GM21447 (cell line): Measurements from ENCODE around the gene AGAP3.

ENCODE experiments used
- ATAC-seq: cut with Tn5 transposase; IDR thresholded peaks from one replicate; pipeline ENCODE4 v1.9.1; 2021; ENCODE audit not compliant: unreplicated experiment

The AGAP3 gene

DNA sequence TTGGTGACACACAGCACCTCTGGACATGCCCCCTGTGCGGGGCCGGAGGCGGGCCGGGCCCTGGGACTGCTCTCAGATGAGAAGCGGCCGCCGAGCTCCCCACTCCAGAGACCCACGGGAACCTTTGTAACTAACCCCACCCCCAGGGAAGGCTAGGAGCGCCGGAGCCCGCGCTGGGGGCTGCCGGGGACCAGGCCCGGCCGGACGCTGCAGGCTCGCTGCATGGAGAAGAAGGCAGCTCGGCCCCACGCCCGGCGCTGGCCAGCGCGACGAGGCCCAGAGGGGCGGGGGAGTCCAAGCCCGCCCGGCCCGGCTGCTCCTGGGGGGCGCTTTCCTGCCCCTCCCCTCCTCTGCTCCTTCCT is 36.5 kb downstream of the AGAP3 start:
- ATAC-seq = no peak

DNA sequence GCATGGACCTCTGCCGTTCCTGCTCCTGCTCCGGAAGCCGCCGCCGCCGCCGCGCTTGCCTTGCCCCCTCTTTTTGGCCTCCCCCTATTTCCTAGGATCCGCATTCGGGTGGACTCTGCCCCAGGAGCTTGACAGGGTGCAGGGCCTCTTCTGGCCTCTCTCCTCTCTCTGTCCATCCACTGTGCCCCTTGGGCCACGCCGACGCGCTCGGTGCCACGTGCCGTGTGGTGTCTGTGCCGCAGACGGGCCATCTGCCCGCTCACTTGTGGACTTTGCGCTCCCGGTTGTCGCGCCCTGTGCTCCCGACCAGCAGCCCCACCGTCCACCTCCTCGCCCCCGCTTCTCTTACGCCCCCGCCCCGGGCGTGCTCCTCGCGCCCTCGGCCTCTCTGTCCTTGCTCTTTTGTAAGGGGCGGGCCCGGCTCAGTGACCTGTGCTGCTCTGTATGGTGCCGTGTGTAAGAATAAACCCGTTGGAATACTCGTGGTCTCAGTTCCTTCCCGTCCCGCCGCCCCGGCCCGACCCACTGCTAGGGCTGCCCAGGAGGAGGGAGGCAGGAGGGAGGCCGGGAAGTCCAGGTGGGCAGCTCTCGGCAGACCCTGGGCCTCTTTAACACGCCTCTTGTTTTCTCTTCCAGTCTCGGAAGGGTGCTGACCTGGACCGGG is 37.0 kb downstream of the AGAP3 start:
- no peak for ATAC-seq

DNA sequence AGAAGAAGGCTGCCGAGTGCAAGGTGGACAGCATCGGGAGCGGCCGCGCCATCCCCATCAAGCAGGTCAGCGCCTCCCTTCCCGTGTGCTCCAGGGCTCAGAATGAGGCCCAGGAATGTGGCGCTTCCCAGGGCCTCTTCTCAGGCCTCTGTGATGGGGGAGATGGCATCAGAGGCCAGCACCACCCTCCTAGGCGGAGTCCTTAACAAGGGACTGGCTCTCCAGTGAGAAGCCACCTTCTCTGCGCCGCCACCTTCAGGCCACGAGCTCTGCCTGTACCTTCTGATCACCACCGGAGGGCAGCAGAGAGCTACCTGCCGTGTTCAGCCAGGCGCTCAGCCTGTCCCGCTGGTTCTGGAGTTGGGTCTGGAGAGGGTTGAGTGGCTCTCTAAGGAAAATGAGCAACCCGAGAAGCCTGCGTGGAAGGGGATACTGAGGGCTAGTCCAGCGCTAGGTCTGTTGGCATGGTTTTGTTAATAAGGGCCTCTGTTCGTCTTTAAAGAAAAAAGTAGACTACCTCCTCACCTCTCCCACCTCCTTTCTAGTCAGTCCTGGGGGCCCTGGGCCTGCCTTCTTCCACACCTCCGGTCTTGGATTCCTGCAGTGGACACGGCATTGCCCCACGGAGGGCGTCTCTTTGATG is 37.7 kb downstream of the AGAP3 start:
- no peak for ATAC-seq

DNA sequence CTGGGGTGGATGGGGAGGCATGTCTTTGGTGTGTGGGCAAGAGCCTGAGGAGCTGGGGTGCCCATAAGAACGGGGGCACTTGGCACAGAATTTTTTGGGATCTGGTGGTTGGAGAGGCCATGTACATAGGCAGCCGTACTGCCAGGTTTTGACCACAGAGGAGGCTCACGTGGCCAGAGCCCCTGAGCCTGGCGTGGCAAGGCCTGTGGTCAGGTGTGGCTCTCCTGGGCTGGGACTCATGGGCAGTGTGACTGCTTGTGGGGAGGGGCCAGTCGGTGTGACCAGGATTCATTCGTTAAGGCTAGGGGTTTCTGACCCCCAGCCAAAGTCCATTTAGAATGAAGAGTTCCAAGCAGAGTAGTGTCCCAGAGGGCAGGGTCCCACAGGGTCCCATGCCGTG is 38.2 kb downstream of the AGAP3 start:
- ATAC-seq = no peak

DNA sequence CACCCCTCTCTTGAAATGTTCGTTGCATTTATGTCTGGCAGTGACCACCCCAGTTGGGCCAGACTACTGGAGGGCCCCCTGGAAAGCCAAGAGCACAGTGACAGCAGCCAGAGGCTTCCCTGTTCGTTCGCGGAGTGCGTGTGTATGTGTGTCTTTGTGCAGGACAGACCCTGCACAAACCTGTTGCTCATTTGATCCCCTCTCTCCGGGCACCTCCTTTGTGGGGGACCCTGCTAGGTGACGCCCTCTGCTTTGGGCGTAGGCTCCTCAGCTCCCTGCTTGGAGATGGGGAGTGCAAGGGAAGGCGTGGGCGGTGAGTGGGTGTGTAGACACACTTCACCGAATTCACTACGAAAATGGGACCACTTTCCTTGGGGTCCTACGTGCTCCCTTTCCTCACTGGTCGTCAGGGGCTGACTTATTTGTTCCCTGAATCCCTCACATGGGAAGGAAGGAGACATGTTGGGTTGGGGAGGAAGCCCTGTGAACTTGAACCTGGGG is 38.7 kb downstream of the AGAP3 start:
- ATAC-seq = no peak

DNA sequence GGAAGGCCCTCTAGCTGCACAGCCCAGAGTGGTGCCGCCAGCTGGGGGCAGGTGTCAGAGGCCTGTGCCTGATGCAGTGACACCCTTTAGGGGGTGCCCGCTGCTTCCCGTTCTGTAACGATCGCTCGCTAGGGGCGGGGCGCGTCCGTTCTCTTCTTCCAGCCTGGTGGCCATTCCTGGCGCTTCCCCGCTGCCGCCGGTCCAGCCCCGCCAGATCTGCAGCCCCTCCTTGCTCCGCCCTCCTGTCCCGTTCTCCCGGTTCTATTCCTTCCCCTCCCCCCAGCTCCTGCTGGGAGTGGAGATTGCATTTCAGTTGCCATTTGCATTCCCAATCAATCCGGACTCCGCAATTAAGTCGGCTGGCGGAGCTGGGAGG is 39.2 kb downstream of the AGAP3 start:
- ATAC-seq = no peak

DNA sequence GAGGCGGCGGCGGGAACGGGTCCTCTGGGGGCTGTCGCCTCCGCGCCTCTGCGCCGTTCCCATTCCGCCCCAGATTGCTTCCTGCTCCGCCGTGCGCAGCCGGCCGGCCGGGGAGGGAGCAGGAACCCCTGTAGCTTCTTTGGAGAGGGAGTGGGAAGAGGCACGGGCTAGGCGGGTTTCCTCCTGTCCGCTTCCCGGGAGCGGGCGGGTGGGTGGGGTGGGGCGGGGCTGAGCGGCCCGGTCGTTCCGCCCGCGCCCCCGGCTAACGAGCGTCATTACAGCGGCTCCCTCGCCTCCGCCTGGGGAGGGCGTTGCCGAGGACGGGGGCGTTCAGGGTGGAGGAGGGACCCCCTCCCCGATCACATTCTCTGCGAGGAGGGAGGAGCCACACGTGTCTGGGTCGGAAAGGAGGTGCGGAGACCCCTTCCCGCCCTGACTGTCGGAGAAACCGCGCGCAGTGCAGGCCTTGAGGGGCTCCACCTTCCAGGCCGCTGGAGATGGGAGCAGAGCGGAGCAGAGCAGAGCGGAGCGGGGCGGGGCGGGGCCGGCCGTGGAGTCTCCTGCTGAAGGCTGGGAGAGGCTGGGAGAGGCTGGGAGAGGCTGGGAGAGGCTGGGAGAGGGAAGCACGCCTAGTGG is 39.7 kb downstream of the AGAP3 start:
- no peak for ATAC-seq

DNA sequence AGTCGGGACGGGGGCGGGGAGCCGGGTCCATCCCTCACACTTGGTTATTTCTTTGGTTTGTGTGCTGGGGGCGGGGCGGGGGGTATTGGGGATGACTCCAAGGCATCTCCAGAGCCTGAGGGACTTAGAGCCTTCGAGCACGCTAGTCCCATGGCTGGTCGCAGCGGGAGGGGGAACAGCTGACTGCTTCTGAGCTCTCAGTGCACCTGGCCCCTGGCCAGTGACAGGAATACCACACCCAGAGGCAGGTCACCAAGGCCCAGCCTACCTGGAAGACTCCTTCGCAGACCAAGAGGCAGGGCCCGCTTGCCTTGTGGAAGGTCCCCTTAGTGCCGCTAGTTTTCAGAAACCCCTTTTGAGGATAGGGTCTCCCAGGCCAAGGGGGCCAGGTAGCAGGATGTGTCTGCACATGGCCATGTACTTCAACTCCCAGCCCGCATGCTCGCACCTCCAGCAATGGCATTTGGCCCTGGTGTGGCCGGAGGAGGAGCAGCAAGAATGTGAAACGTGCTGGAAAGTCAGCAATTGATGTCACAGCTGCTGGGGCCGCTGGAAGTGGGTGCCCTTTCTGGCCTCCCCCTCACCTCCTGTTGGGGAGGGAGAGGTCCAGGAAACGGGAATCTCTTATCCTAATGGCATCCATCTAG is 40.3 kb downstream of the AGAP3 start:
- ATAC-seq = no peak

DNA sequence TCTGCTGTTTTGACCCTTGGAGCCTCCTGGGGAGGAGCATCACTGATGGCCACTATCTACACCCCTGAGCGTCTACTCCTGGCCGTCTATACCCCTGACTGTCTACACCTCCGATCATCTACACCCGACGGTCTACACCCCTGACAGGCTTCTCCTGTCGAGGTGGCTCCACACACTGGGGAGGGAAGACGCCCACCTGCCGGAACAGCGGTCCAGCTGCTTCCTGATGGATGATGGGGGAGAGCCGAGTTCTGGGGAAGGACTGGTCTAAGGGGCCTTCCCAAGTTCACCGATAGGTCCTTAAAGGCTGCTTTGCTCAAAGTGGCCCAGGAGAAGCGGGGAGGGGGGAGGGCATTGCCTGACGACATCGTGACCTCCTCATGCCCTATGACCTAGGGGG is 41.9 kb downstream of the AGAP3 start:
- no peak for ATAC-seq

DNA sequence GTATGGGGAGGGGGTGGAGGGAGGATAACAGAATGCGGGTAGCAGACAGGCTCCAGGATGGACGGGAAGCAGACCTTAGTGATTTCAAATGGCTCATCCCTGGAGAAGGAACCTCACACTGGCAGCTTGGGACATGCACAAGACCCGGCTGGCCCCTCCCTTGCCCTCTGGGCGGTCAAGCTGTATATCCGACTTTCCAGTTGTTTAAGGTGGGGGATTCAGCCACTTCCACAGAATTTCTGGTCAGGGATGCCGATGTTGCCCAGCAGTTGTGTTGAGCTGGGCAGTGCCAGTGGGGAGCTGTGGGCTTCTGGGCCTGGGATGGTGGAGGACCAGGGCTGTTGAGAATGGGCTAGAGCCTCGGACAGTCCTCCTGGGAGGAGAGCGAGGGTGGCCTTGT is 42.4 kb downstream of the AGAP3 start:
- no peak for ATAC-seq

DNA sequence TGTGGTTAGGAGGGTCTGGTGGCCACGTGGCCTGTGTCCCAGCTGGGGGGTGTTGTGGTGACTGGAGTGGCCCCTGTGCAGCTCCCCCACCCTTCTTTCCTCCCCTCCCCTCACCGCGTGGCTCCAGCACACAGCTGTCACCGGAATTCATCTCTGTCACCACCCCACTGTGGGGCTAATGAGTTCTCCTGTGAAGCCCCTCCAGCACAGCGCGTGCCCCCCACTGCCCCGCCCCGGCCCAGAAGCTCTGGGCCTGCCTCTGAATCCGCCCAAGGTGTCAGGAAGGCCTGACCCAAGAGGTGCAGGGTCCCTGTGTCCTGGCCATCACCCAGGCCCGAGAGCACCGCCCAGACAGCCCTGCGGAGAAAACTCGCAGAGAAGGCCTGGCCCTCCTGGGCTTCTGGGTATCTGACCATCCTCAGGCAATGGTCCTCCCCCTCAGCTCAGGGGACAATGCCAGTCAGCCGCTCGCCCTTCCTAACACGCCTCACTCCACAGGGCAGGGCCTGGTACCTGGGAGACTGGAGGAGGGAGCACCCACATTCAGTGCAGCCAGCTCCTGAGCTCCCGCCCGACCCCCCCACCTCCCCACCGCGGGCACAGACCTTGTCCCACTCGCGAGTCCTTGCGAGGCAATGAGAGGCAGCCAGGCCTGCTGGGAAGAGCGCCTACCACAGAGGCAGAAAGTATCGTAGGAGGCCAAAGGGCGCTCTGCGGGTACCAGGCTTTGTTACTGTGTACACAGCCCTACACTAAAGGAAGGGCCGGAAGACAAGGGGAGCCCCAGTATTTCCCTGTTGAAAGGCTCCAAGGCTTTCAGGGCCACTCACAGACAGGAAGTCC is 43.1 kb downstream of the AGAP3 start:
- ATAC-seq = no peak

DNA sequence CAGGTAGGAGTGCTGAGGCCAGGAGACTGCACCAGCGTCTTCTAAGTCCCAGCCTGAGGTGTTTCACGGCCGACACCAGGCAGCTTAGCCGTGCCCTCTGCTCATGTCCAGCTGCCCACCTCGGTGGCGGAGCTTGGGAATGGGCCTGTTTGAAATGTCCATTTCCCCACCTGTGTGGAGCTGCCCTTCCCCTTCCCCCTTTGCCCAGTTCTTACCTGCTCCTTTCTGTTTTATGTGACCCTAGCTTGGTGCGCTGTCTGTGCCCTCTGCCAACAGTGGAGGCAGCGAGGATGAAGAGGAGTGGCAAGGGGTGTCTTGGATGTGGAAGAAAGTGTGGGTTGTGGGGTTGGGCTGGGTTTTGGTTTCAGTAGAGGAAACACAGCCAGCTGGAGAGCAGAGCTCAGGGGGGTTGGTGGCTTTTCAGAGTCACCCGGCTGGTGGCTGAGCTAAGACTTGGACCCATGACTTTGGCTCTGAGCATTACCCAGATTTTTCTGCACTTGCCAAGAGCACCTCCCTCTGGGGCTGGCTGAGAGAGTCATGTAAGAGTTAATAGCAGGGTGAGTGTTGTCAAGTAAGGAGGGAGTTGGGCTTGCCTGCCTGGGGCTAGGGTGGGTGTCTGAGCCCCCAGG is 43.8 kb downstream of the AGAP3 start:
- ATAC-seq = no peak

DNA sequence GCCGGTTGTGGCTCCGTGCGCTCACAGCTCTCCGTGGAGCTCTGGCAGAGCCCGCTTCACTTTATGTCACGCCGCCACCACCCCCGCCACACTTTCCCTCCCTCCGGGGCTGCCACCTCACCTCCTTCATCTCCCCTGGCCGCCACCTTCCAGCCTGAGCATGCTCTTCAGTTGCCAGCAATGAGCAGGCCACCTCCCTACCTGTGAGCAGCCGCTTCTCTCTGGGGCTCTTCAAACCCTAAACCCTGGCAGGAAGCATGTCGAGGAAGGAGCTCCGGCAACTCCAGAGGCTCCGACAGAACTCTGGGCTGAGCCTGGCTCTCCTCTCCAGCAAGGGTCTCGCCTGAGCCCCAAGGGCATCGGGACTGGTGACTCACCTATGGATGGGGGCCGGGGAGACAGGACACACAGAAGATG is 44.5 kb downstream of the AGAP3 start:
- ATAC-seq = no peak

DNA sequence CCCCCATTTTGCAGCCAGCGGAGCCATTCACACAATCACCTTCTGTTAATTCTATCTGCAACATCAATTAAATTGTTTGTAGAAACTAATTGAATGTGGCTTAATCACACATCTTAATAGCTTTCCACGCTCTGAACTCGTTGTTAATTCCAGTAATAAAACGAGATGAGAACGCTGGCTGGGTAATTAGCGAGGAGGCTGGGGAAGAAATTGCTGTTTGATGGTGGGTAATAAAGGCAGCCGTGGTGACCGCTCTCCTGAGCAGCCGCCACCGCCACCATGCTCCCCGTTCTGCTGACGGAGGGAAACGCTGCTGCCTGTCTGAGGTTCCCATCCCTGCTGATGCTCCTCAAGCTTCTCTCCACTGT is 44.9 kb downstream of the AGAP3 start:
- ATAC-seq = no peak

DNA sequence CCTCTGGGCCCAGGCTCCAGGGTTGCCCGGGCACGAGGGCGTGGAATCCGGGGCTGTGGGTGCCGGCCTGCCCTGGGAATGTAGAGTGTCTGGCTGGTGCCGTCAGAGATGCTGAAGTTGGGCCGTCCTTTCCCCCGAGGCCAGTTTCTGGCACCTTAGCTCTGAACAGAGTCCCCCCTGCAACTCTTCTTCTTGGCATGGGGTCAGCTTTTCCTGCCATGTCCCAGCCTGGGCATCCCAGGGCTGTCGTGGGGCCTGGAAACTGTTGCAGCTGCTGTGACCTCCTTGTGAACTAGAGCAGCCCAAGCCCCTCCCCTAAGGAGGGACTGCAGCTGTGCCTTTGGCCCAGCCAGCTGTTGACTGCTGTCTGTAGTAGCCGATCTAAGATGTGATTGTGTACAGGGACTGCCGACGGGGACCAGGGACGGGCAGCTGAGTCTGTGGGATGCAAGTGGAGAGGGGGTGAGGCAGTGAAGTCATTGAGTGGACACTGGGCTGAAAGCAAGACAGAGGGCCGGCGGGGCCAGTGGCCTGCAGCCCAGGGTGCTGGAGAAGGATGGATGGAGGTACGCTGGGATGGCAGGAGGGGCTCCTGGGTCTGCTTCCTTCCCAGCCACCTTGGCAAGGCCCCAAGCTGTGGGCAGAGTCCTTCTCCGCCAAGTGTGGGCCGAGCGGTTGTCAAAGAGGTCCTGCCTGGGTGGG is 45.5 kb downstream of the AGAP3 start:
- ATAC-seq = no peak

DNA sequence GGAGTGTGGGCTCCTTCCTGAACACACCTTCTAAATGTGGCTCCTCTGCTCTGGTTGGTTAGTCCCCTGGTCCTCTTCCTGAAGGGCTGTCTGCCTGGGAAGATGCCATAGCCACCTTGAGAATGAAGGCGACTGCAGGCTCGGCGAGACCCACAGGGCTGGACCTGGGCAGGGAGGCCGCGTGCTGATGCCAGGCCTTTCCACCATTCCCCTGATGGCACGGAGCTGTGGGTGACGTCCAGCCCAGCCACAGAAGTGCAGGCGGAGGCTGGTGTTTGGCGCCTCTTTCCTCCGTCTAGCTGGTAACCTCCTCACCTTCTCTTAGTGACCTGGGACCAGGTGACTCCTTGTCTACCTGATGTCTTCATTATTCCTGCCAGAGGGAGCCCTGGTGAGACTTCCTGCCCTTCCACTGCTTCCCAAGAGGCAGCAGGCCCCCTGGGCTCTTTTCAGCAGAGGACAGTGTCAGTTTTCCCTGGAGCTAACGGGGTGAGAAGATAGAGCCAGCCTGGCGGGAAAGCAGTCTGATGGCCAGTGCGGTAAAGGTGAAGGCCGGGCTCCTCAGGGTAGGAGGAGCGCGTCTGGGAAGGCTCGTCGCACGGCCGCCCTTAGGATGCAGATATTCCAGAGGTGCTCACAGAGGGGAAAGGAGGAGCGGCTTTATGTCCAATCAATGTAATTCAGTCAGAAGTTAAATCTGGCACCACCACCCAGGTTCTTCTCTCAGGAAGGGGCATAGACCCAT is 46.4 kb downstream of the AGAP3 start:
- ATAC-seq = no peak

DNA sequence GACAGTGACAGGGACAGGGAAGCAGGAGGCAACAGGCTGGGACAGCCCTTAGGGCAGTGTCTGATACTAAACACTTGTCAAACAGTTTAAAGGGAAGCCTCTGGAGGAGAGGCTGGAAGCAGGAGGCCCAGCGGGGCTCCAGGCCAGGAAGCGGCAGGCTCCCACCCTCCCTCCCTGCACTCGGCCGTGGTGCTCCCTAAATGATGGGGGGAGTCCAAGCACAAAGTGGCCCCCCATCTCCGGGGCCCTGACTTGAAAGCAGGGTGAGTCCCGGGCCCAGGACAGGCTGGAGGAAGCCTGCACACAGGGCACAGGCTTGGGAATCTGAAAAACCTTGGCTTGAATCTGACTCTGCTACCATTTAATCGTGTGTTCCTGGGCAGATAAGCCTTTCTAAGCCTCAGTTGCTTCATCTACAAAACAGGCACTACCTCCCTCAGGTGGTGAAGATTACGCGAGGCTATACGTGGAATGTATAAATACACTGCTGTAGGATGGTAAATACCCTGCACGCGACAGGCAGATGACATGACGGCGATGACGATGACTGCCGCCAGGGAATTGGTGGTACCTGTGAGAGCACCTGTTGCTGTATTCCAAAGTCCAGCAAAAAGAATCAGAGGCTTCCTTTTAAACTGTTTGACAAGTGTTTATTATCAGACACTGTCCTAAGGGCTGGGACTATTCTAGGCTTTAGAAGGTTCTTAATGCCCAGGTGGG is 47.2 kb downstream of the AGAP3 start:
- ATAC-seq = no peak

DNA sequence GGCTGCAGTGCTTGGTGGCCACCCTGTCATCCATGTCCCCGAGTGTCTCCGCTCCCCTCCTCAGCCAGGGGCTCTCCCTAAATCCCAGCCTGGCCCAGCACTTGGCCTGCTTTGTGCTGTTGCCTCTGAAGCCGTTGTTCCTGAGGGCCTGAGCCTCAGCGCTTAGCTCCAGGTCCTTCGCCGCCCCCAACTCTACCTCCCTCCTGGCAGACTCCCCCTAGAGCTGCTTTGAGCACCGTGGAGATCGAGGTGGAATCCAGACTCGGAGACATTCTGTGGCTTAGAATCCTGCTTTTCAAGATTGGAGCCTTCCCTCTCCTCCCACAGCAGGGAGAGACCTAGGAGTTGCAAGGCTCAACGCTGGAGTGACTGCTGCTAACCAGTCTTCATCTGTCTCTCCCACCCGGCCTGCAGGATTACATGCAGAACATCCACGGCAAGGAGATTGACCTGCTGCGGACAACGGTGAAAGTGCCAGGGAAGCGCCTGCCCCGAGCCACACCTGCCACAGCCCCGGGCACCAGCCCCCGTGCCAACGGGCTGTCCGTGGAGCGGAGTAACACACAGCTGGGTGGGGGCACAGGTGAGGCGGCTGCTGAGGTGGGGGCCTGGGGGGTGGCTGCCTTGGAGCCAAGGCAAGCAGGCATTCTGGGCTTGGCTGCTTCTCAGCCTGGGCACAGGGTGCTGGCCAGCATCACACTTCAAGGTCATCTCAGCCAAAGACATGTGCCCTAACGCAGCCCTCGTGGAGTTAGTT is 47.9 kb downstream of the AGAP3 start:
- no peak for ATAC-seq
